CD4-positive, alpha-beta memory T cell (primary cell): ENCODE data around the gene RUSC1. TPM values are rescaled to one million over a fixed set of nuclear protein-coding genes. Genes with fewer than 3 reads are reported as not detected.

Experiments
- CTCF ChIA-PET: fragments of 350-600 bp; sonication (Branson Sonifier 250); formaldehyde crosslinking; loops from one replicate; lab custom pipeline; 2021; ENCODE audit warnings: inconsistent platforms; ENCODE audit not compliant: partially characterized antibody; lab: Charles Lee
- POLR2A ChIA-PET: fragments of 350-600 bp; sonication (Branson Sonifier 250); formaldehyde crosslinking; loops from one replicate; lab custom pipeline; 2021; ENCODE audit not compliant: partially characterized antibody; lab: Charles Lee
- DNase-seq, 5 donors: peaks; one replicate each; pipeline versions ENCODE4 v3.0.0 to v3.0.0-alpha.2; 2020 to 2022; ENCODE audit warnings: mixed read lengths in 1 of 5
- H3K27ac ChIP-seq: one replicate; pipeline ENCODE4 v1.7.0; 2013; ENCODE audit warnings: low read depth, low read length
- H3K27me3 ChIP-seq: 2 replicates; pipeline ENCODE4 v1.7.0; 2013; ENCODE audit warnings: mild to moderate bottlenecking, low read length, moderate library complexity; ENCODE audit not compliant: insufficient read depth
- H3K36me3 ChIP-seq: 2 replicates; pipeline ENCODE4 v1.7.0; 2013; ENCODE audit warnings: mild to moderate bottlenecking, low read length, moderate library complexity; ENCODE audit not compliant: insufficient read depth
- H3K4me1 ChIP-seq: 2 replicates; pipeline ENCODE4 v1.7.0; 2013; ENCODE audit warnings: mild to moderate bottlenecking, low read length, moderate library complexity; ENCODE audit not compliant: insufficient read depth
- H3K4me3 ChIP-seq, 2 donors: one replicate each; pipeline ENCODE4 v1.7.0; 2013; ENCODE audit warnings: low read length in 2 of 2, mild to moderate bottlenecking in 1 of 2
- H3K9me3 ChIP-seq, 2 donors: one replicate each; pipeline ENCODE4 v1.7.0; 2013; ENCODE audit warnings: low read length in 2 of 2, control low read depth in 1 of 2; ENCODE audit not compliant: control insufficient read depth in 1 of 2
- H3K27ac Mint-ChIP-seq, 7 donors: one replicate each; pipeline ENCODE4 v1.8.0; 2020 to 2021; ENCODE audit warnings: mixed read lengths in 7 of 7, mild to moderate bottlenecking in 6 of 7, inconsistent platforms in 3 of 7, moderate library complexity in 3 of 7
- H3K27me3 Mint-ChIP-seq, 2 donors: one replicate each; pipeline ENCODE4 v1.8.0; 2020 to 2021; ENCODE audit warnings: mixed read lengths in 2 of 2
- H3K36me3 Mint-ChIP-seq, 2 donors: one replicate each; pipeline ENCODE4 v1.8.0; 2020 to 2021; ENCODE audit warnings: mixed read lengths in 2 of 2, inconsistent platforms in 1 of 2, mild to moderate bottlenecking in 1 of 2
- H3K4me1 Mint-ChIP-seq, 4 donors: one replicate each; pipeline ENCODE4 v1.8.0; 2020 to 2021; ENCODE audit warnings: mixed read lengths in 4 of 4, mild to moderate bottlenecking in 1 of 4
- H3K4me3 Mint-ChIP-seq, 8 donors: one replicate each; pipeline ENCODE4 v1.8.0; 2020 to 2021; ENCODE audit warnings: mixed read lengths in 8 of 8, mild to moderate bottlenecking in 7 of 8, moderate library complexity in 6 of 8, inconsistent platforms in 3 of 8
- H3K9me3 Mint-ChIP-seq, 8 donors: one replicate each; pipeline ENCODE4 v1.8.0; 2020 to 2021; ENCODE audit warnings: mixed read lengths in 8 of 8, mild to moderate bottlenecking in 5 of 8, inconsistent platforms in 3 of 8, moderate library complexity in 1 of 8
- intact Hi-C: fragments of 100-400 bp; cut with micrococcal nuclease; formaldehyde crosslinking; loops from one replicate; pipeline ENCODE4 v1.15.1; 2023
- polyA plus RNA-seq, 2 donors: library from polyadenylated mRNA; unstranded; fragments of 300-500 nt; fragmentation: Illumina TruSeq; gene quantifications; one replicate each; pipeline ENCODE4 v1.2.3, GENCODE V29; 2021
- total RNA-seq, 2 experiments: library from RNA; stranded (reverse); gene quantifications; one replicate each; pipeline ENCODE4 v1.2.3, GENCODE V29; 2021

RUSC1 gene
- total and polyA plus RNA-seq, 4 experiments from 2014 or later: 6.8 to 20.1 (median 15.9) TPM

DNA sequence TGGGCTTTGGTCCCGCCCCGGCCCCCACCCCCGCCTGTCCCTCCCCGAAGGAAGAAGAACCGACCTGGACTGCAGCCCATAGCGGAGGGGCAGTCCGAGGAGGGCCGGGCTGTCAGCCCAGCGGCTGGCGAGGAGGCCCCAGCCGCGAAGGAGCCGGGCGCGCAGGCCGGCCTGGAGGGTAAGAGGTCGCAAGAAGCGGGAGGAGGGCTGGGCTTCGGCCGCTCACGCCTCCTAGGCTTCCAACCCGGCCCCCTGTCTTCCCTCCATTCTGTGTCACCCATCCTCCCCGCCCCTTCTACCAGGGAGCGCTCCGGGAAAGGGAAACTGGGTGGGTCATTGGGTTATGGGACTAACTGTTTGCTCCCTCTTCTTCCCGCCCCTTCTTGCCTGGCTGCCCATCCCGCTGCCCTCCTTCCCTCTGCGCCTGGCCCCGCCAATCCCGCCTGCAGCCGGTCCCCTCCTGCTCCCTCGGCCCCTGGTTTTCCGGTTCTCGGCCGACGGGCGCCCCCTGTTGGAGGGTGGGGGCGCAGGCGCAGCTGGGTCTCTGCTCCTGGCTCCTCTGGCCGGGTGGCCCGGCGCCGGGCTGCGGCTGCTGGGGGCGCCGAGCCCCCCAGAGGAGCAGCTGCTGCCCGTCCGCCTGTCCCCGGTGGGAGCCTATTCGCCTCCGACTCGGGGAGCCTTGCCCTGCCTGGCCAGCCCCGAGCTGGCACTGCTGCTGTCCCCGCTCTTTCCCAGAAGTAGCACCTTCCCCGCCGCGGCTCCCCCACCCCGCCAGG, 2.4 kb downstream of the RUSC1 start:
- Mint-ChIP-seq H3K9me3 (no peaks in the 10 kb centered on the region), H3K4me3 (peak overlapping the region; percentile 80 to 91 (median 88)), H3K4me1 (peaks cover 15 to 50% (median 29%) of the 10 kb centered on the region in 4 donors), H3K27ac (peak overlapping the region in 5 of 7 donors; percentile 22 to 92 (median 82)), H3K36me3 (peaks cover 5 to 8% of the 10 kb centered on the region in 2 donors), H3K27me3 (no peaks in the 10 kb centered on the region)
- peak; percentile 76 to 88 (median 81) for DNase-seq
- Histone ChIP-seq H3K4me1 (peaks cover 31% of the 10 kb centered on the region), H3K36me3 (no peaks in the 10 kb centered on the region), H3K9me3 (no peaks in the 10 kb centered on the region), H3K27ac (peak overlapping the region; percentile 96), H3K4me3 (peak overlapping the region; percentile 91 to 96), H3K27me3 (no peaks in the 10 kb centered on the region)
- ChIA-PET CTCF (interaction anchor here (0.6 to 10.1 kb wide), 25 partner anchors 11 to 1402 kb away, joined by 3 to 143 read pairs (median 4); partner anchors contain the start of genes CLK2, ENTREP3, FDPS and HCN3), POLR2A (interaction anchor here (0.9 to 3.7 kb wide), 24 partner anchors 9 to 960 kb away, joined by 3 to 39 read pairs (median 6); partner anchors contain the start of genes ASH1L, CLK2, ENTREP3 and FDPS)
- intact Hi-C loops: loop anchor here (1.0 to 10.0 kb wide), 7 partner anchors 15 to 386 kb away; partner anchors contain the start of genes CLK2, FDPS, HCN3 and KRTCAP2

DNA sequence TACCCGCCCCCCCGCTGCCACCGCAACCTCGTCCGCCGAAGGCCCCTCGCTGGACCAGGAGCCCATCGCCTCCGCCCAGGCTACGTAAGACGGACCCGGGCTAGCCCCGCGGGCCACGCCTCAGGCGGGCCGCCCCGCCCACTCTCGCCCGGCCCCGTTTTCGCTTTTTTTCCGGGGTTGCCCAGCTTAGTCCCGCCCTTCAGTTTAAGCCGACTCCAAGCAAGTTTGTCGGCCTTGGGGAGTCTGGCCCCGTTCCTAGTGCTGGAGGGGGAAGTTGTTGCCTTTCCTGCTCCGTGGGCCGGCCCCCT, 3.0 kb downstream of the RUSC1 start:
- Mint-ChIP-seq H3K27me3 (no peaks in the 10 kb centered on the region), H3K4me3 (peak overlapping the region; percentile 70 to 91 (median 88)), H3K27ac (peak overlapping the region; percentile 69 to 93 (median 83)), H3K9me3 (no peaks in the 10 kb centered on the region), H3K4me1 (peaks cover 15 to 49% (median 29%) of the 10 kb centered on the region in 4 donors), H3K36me3 (peaks cover 3 to 5% of the 10 kb centered on the region in 2 donors)
- Histone ChIP-seq H3K9me3 (no peaks in the 10 kb centered on the region), H3K4me3 (peak overlapping the region; percentile 91 to 96), H3K27me3 (no peaks in the 10 kb centered on the region), H3K27ac (peak overlapping the region; percentile 96), H3K36me3 (no peaks in the 10 kb centered on the region), H3K4me1 (peaks cover 31% of the 10 kb centered on the region)
- CTCF ChIA-PET: interaction anchor here (0.6 to 10.1 kb wide), 24 partner anchors 11 to 1402 kb away, joined by 3 to 143 read pairs (median 4); partner anchors contain the start of genes CLK2, ENTREP3, FDPS and HCN3
- peak; percentile 73 to 84 (median 77) for DNase-seq
- POLR2A ChIA-PET: interaction anchor here (0.9 to 3.7 kb wide), 23 partner anchors 9 to 959 kb away, joined by 3 to 39 read pairs (median 7); partner anchors contain the start of genes ASH1L, CLK2, ENTREP3 and FDPS
- intact Hi-C loops: loop anchor here (1.0 to 10.0 kb wide), 8 partner anchors 15 to 386 kb away; partner anchors contain the start of genes ASH1L, CLK2, FDPS and HCN3

DNA sequence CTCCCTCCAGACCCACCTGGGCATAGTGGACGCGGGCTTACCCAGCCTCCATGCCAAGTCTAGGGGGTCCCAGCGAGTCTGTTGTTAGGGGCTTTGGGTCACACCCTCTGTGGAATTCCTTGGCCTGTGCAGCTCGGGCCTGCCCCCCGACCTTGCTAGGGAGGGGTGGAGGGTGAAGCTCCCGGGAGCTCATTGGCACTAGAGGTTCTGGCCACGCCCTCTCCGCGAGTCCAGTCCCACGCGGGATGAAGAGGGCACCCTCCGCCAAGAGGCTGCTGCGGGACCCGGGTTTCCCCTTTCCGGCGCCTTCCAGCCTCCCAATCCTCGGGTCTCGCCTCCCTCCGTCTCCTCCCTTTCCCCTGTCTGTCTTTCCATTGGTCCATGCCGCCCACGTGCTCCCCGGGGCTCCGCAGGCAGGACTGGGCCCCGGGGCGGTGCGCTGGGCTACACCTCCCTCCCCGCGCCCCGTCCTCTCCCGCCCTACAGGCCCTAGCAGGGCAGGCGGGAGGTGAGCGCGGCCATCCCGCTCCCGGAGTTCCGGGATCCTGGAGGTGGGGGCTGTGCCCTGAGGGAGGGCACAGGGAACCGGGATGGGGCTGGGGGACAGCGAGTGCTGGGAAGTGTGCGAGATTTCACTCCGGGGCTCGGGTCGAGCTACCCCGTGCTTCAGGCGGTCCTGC, 3.5 kb downstream of the RUSC1 start:
- Mint-ChIP-seq H3K36me3 (peaks cover 1 to 4% of the 10 kb centered on the region in 2 donors), H3K4me3 (peak overlapping the region; percentile 70 to 91 (median 88))

DNA sequence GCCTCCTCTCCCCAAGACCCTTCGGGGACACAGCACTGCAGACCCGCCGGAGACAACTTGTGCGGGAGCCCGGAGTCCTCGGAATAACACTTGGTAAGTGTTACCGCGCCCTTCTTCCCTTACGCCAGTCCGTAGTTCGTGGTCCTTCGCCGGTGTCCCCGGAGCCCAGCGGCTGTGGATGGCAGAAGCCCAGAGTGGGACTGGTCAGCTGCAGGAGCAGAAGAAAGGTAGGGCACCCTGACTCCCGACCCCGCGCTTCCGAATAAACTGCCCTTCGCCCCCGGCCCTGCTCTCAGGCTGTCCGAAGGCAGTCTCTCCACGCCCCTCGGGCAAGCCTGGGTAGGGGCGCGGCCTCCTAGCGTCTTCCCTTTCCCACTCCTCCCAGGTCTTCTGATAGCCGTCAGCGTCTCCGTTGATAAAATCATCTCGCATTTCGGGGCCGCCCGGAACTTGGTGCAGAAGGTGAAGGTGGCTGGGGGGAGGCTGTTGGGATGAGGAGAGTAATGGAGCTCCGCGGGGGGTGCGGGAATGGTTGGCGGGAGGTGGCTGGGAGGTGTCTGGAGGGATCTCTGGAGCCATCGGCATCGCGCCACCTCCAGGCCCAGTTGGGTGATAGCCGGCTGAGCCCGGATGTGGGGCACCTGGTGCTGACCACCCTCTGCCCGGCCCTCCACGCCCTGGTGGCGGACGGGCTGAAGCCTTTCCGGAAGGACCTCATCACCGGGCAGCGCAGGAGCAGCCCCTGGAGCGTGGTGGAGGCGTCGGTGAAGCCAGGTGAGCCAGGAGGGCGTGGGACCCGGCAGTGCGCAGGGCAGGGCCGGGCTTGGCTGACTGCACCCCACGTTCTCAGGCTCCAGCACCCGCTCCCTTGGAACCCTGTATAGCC, 4.3 kb downstream of the RUSC1 start:
- POLR2A ChIA-PET: interaction anchor here (0.6 to 3.7 kb wide), 16 partner anchors 9 to 535 kb away, joined by 3 to 39 read pairs (median 7); partner anchors contain the start of genes ASH1L, CLK2, FDPS and SCAMP3
- H3K36me3 ChIP-seq: peaks cover 2% of the 10 kb centered on the region
- no peaks in the 10 kb centered on the region for H3K27me3 ChIP-seq
- H3K4me3 ChIP-seq: peak overlapping the region; percentile 91 to 96
- Mint-ChIP-seq H3K27ac (peak overlapping the region; percentile 29 to 90 (median 81)), H3K9me3 (no peaks in the 10 kb centered on the region), H3K4me1 (peaks cover 11 to 39% (median 28%) of the 10 kb centered on the region in 4 donors), H3K36me3 (peaks cover 0 to 4% of the 10 kb centered on the region in 2 donors), H3K4me3 (peak overlapping the region; percentile 70 to 91 (median 88)), H3K27me3 (no peaks in the 10 kb centered on the region)
- intact Hi-C loops: loop anchor here (1.0 to 10.0 kb wide), 3 partner anchors 150 to 388 kb away; partner anchors contain the start of genes ASH1L, KRTCAP2, PMVK and TRIM46
- H3K27ac ChIP-seq: peak overlapping the region; percentile 96
- peaks cover 31% of the 10 kb centered on the region for H3K4me1 ChIP-seq
- no peaks in the 10 kb centered on the region for H3K9me3 ChIP-seq
- peak in 1 of 5 donors; percentile 51 for DNase-seq
- CTCF ChIA-PET: interaction anchor here (1.1 to 10.1 kb wide), 5 partner anchors 17 to 75 kb away, joined by 5 to 143 read pairs (median 19); partner anchors contain the start of genes CLK2, FDPS and HCN3

More for the DNA sequence above, 3.5 kb downstream of the RUSC1 start:
- H3K4me1 ChIP-seq: peaks cover 31% of the 10 kb centered on the region
- intact Hi-C loops: loop anchor here (1.0 to 10.0 kb wide), 3 partner anchors 149 to 387 kb away; partner anchors contain the start of genes ASH1L, KRTCAP2, PMVK and TRIM46
- DNase-seq: peak; percentile 83 to 93 (median 85)
- no peaks in the 10 kb centered on the region for H3K27me3 Mint-ChIP-seq
- ChIA-PET POLR2A (interaction anchor here (0.8 to 3.7 kb wide), 25 partner anchors 8 to 959 kb away, joined by 3 to 39 read pairs (median 4); partner anchors contain the start of genes ASH1L, CLK2, ENTREP3 and FDPS), CTCF (interaction anchor here (0.6 to 10.1 kb wide), 24 partner anchors 10 to 1403 kb away, joined by 3 to 143 read pairs (median 4); partner anchors contain the start of genes CLK2, ENTREP3, FDPS and HCN3)
- peak overlapping the region; percentile 82 to 93 (median 90) for H3K27ac Mint-ChIP-seq
- no peaks in the 10 kb centered on the region for H3K9me3 ChIP-seq
- peak overlapping the region; percentile 91 to 96 for H3K4me3 ChIP-seq
- no peaks in the 10 kb centered on the region for H3K36me3 ChIP-seq
- H3K9me3 Mint-ChIP-seq: no peaks in the 10 kb centered on the region
- peak overlapping the region; percentile 96 for H3K27ac ChIP-seq
- H3K4me1 Mint-ChIP-seq: peaks cover 12 to 44% (median 29%) of the 10 kb centered on the region in 4 donors
- no peaks in the 10 kb centered on the region for H3K27me3 ChIP-seq

DNA sequence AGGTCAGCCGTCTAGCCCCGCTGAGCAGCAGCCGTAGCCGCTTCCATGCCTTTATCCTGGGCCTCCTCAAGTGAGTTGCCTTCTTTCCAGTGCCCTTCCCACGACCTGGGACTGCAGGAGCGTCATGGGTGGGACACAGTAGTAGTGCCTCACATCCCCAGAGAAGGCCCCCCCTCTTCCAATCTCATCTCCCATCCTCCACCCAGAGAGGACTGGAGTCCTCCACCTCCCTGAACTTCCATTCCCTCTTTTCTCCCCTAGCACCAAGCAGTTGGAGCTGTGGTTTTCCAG, 4.9 kb downstream of the RUSC1 start:
- ChIA-PET POLR2A (no interaction called here), CTCF (interaction anchor here (10.1 kb wide), 1 partner anchor 75 kb away, joined by 143 read pairs; no protein-coding TSS in a partner anchor)
- H3K27ac ChIP-seq: peak overlapping the region; percentile 96
- H3K36me3 ChIP-seq: peaks cover 8% of the 10 kb centered on the region
- Mint-ChIP-seq H3K36me3 (peaks cover 2 to 8% of the 10 kb centered on the region in 2 donors), H3K4me1 (peaks cover 8 to 33% (median 22%) of the 10 kb centered on the region in 4 donors), H3K9me3 (no peaks in the 10 kb centered on the region), H3K4me3 (peak overlapping the region; percentile 51 to 78 (median 72)), H3K27ac (peak overlapping the region; percentile 22 to 89 (median 84)), H3K27me3 (no peaks in the 10 kb centered on the region)
- no peaks in the 10 kb centered on the region for H3K27me3 ChIP-seq
- H3K4me3 ChIP-seq: no peak overlapping the region
- peaks cover 28% of the 10 kb centered on the region for H3K4me1 ChIP-seq
- intact Hi-C loops: loop anchor here (10.0 kb wide), 1 partner anchor 151 kb away; the partner anchor contains the start of genes KRTCAP2 and TRIM46
- no peaks in the 10 kb centered on the region for H3K9me3 ChIP-seq
- DNase-seq: no peak
